ENCODE data around the gene COL23A1. TPM values are rescaled to one million over a fixed set of nuclear protein-coding genes. Genes with fewer than 3 reads are reported as not detected.

The COL23A1 gene
- total RNA-seq, 1 donor from 2014 or later = 0.12 TPM

DNA sequence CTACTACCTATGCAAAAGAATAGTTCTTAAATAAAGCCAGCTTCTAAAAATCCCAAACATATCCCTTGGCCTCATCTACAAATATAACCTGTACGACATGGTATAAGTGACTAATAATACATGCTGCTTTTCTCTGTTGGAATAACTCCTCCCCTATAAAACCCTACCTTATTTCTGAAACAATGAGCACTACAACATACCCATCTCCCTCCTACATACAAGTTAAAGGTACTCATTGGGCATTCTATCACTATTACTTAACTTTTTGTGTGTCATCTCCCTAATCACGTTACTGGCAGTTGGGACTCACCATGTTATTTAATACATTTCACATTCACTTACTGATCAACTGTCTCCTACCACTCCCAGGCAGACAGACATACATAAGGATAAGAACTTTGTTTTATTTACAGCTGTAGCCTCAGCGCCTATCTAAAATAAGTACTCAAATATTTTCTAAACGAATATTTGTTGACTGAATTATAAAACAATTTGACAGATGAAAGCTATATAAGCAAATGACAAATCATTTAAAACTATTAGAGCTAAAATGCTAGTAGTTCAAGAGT is 32.6 kb upstream of the COL23A1 start:
- Mint-ChIP-seq H3K27me3 (ENCODE audit: low read depth) (no peaks in the 10 kb centered on the region), H3K4me1 (ENCODE audit: low read depth) (peaks cover 39% of the 10 kb centered on the region), H3K36me3 (ENCODE audit: low read depth) (peaks cover 28% of the 10 kb centered on the region), H3K4me3 (ENCODE audit: unreplicated experiment) (no peak overlapping the region), H3K27ac (ENCODE audit: unreplicated experiment) (no peak overlapping the region), H3K9me3 (ENCODE audit: low read depth) (peaks cover 2% of the 10 kb centered on the region)
- TF ChIP-seq, protein P1, sequence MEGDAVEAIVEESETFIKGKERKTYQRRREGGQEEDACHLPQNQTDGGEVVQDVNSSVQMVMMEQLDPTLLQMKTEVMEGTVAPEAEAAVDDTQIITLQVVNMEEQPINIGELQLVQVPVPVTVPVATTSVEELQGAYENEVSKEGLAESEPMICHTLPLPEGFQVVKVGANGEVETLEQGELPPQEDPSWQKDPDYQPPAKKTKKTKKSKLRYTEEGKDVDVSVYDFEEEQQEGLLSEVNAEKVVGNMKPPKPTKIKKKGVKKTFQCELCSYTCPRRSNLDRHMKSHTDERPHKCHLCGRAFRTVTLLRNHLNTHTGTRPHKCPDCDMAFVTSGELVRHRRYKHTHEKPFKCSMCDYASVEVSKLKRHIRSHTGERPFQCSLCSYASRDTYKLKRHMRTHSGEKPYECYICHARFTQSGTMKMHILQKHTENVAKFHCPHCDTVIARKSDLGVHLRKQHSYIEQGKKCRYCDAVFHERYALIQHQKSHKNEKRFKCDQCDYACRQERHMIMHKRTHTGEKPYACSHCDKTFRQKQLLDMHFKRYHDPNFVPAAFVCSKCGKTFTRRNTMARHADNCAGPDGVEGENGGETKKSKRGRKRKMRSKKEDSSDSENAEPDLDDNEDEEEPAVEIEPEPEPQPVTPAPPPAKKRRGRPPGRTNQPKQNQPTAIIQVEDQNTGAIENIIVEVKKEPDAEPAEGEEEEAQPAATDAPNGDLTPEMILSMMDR (IDR thresholded peaks at IDR 0.05) = no peak
- DNase-seq (ENCODE audit: low spot score) = no peak

DNA sequence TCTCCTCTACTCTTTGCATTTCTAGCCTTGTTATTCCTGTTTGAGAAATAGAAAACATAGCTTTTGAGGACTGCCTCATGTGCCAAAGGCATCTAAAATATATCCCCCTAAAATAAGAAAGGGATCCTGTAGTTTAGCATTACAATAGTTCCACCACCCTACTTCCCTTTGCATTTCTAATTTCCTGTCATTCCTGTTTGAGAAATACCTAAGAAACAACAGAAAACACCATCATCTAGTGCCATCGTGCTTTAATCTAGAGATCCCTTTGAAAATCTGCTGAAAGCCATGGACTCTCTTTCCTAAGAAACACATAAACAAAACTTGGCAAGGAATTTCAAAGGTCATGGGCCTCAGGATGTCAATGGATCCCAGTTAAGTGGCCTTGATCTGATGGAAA is 29.2 kb upstream of the COL23A1 start:
- H3K9me3 Mint-ChIP-seq (ENCODE audit: low read depth) = no peaks in the 10 kb centered on the region
- H3K27ac Mint-ChIP-seq (ENCODE audit: unreplicated experiment) = no peak overlapping the region
- TF ChIP-seq, protein P1 (IDR thresholded peaks at IDR 0.05) = no peak
- H3K4me3 Mint-ChIP-seq (ENCODE audit: unreplicated experiment) = no peak overlapping the region
- no peak for DNase-seq (ENCODE audit: low spot score)
- no peaks in the 10 kb centered on the region for H3K27me3 Mint-ChIP-seq (ENCODE audit: low read depth)
- H3K36me3 Mint-ChIP-seq (ENCODE audit: low read depth) = peaks cover 38% of the 10 kb centered on the region
- H3K4me1 Mint-ChIP-seq (ENCODE audit: low read depth) = peaks cover 23% of the 10 kb centered on the region

DNA sequence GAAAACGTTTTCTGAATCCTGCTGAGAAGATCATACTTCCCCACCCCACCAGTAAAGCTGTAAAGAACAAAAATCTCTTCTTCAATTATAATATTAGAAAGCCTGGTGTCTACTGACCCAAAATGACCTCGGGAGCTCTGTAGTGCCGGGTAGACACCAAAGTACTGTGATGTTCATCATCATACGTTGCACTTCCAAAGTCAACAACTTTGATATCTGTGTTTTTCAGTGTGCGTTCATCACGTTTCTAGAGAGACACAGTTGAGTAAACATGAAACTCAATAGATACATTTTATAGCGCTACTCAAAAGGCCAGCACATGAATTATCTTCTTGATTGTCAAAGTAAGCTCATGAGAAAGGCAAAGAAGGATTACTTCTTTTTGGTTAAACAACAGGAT is 22.1 kb upstream of the COL23A1 start:
- no peaks in the 10 kb centered on the region for H3K27me3 Mint-ChIP-seq (ENCODE audit: low read depth)

DNA sequence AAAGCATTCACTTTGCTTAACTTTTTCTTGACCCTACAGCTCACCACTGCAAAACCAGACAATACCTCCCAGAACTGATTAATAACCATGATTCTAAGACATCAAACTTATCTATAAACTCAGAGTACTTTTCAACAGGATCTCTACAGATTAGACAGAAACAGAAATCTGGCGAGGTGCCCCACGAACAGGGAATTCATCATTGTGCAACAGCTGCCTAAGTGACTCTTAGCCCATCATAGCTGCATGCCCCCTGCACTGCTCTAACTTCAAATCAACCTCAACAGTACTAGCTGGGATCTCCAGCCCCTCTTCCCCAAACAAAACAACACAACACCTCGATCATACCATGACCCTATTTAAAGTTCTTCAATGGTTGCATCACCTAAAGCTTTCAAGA is 16.1 kb upstream of the COL23A1 start:
- TF ChIP-seq, protein P1 (IDR thresholded peaks at IDR 0.05) = no peak
- no peaks in the 10 kb centered on the region for H3K9me3 Mint-ChIP-seq (ENCODE audit: low read depth)
- no peak for DNase-seq (ENCODE audit: low spot score)
- H3K27me3 Mint-ChIP-seq (ENCODE audit: low read depth) = no peaks in the 10 kb centered on the region
- peaks cover 15% of the 10 kb centered on the region for H3K4me1 Mint-ChIP-seq (ENCODE audit: low read depth)
- peaks cover 39% of the 10 kb centered on the region for H3K36me3 Mint-ChIP-seq (ENCODE audit: low read depth)
- no peak overlapping the region for H3K27ac Mint-ChIP-seq (ENCODE audit: unreplicated experiment)
- H3K4me3 Mint-ChIP-seq (ENCODE audit: unreplicated experiment) = no peak overlapping the region

More for the DNA sequence above, 22.1 kb upstream of the COL23A1 start:
- peaks cover 6% of the 10 kb centered on the region for H3K4me1 Mint-ChIP-seq (ENCODE audit: low read depth)
- no peaks in the 10 kb centered on the region for H3K9me3 Mint-ChIP-seq (ENCODE audit: low read depth)
- H3K4me3 Mint-ChIP-seq (ENCODE audit: unreplicated experiment) = no peak overlapping the region
- DNase-seq (ENCODE audit: low spot score) = no peak
- peaks cover 41% of the 10 kb centered on the region for H3K36me3 Mint-ChIP-seq (ENCODE audit: low read depth)
- H3K27ac Mint-ChIP-seq (ENCODE audit: unreplicated experiment) = no peak overlapping the region
- TF ChIP-seq, protein P1 (IDR thresholded peaks at IDR 0.05) = no peak

DNA sequence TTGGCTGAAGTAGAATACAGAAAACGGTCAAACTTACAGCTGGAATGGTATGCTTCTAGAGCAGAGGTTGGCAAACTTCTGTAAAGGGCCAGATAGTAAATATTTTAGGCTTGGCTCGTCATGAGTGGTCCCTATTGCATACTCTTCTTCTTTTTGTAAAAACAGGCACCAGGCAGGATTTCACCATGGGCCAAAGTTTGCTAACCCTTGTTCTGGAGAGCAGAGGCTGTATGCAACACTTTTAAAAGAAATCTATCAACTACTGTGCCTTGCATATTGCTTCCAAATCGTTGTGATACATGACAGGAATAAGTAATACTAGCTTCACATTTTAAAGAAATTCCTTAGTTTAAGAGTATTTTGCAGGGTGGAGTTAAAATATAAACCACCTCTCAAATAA is 15.6 kb upstream of the COL23A1 start:
- Mint-ChIP-seq H3K9me3 (ENCODE audit: low read depth) (no peaks in the 10 kb centered on the region), H3K4me1 (ENCODE audit: low read depth) (peaks cover 15% of the 10 kb centered on the region), H3K36me3 (ENCODE audit: low read depth) (peaks cover 40% of the 10 kb centered on the region), H3K27ac (ENCODE audit: unreplicated experiment) (no peak overlapping the region), H3K27me3 (ENCODE audit: low read depth) (no peaks in the 10 kb centered on the region), H3K4me3 (ENCODE audit: unreplicated experiment) (no peak overlapping the region)
- TF ChIP-seq, protein P1 (IDR thresholded peaks at IDR 0.05) = no peak
- DNase-seq (ENCODE audit: low spot score) = no peak

All from chondrocyte (in vitro differentiated cells).